ENCODE data around the gene SUPT3H. TPM values are rescaled to one million over a fixed set of nuclear protein-coding genes. Genes with fewer than 3 reads are reported as not detected.

SUPT3H gene
- total RNA-seq, 2 donors from 2014 or later = 5.3 to 6.6 TPM

DNA sequence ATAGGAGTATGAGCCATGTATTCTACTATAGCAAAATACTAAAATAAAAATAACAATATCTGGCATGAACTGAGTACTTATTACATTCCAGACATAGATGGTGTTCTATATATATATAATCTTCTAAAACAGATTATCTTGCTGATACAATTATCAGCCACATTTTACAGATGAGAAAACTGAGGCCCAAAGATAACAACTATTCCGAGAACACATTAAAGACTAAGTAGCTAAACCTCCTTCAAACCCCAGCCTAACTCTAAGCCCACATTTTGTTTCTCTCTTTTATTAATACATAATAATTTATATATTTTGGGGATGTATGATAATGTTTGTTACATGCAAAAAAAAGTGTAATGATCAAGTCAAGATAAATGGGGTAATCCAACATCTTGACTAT, 148.3 kb downstream of the SUPT3H start:
- Histone ChIP-seq H3K27me3 (replicated peaks; ENCODE audit: insufficient read depth) (no peaks in the 10 kb centered on the region), H3K36me3 (no peaks in the 10 kb centered on the region), H3K4me1 (ENCODE audit: control insufficient read depth in 1 of 2, low read depth in 2 of 2) (no peaks in the 10 kb centered on the region), H3K4me3 (no peak overlapping the region), H3K9me3 (peaks cover 11% of the 10 kb centered on the region), H3K27ac (no peak overlapping the region)
- no peak for ATAC-seq (ENCODE audit: insufficient number of reproducible peaks, low FRiP score, low read depth)
- no peak for DNase-seq (ENCODE audit: low spot score)
- TF ChIP-seq, protein P1, sequence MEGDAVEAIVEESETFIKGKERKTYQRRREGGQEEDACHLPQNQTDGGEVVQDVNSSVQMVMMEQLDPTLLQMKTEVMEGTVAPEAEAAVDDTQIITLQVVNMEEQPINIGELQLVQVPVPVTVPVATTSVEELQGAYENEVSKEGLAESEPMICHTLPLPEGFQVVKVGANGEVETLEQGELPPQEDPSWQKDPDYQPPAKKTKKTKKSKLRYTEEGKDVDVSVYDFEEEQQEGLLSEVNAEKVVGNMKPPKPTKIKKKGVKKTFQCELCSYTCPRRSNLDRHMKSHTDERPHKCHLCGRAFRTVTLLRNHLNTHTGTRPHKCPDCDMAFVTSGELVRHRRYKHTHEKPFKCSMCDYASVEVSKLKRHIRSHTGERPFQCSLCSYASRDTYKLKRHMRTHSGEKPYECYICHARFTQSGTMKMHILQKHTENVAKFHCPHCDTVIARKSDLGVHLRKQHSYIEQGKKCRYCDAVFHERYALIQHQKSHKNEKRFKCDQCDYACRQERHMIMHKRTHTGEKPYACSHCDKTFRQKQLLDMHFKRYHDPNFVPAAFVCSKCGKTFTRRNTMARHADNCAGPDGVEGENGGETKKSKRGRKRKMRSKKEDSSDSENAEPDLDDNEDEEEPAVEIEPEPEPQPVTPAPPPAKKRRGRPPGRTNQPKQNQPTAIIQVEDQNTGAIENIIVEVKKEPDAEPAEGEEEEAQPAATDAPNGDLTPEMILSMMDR (IDR thresholded peaks at IDR 0.05) = no peak

DNA sequence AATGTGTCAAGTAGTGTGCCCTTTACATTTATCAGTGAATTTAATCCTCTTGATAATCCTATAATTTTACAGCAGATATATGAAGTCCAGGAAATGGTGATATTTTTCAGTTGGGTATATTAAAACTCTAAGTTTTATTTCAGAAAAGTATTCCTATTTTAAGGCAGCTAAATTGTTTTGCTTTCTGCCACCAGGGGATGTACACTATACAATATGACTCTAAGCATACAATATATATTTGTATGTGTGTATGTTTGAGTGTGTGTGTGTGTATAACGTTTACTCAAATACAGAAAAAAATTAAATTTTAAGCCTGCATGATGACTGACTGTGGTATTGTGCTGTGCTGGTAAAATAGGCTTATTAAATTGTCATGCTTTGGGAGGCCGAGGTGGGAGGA, 151.7 kb downstream of the SUPT3H start:
- H3K4me1 ChIP-seq (ENCODE audit: control insufficient read depth in 1 of 2, low read depth in 2 of 2) = no peaks in the 10 kb centered on the region
- peaks cover 2% of the 10 kb centered on the region for H3K9me3 ChIP-seq
- ATAC-seq (ENCODE audit: insufficient number of reproducible peaks, low FRiP score, low read depth) = no peak
- DNase-seq (ENCODE audit: low spot score) = no peak
- no peak overlapping the region for H3K27ac ChIP-seq
- no peaks in the 10 kb centered on the region for H3K27me3 ChIP-seq (replicated peaks; ENCODE audit: insufficient read depth)
- H3K36me3 ChIP-seq = no peaks in the 10 kb centered on the region
- TF ChIP-seq, protein P1 (IDR thresholded peaks at IDR 0.05) = no peak
- no peak overlapping the region for H3K4me3 ChIP-seq

DNA sequence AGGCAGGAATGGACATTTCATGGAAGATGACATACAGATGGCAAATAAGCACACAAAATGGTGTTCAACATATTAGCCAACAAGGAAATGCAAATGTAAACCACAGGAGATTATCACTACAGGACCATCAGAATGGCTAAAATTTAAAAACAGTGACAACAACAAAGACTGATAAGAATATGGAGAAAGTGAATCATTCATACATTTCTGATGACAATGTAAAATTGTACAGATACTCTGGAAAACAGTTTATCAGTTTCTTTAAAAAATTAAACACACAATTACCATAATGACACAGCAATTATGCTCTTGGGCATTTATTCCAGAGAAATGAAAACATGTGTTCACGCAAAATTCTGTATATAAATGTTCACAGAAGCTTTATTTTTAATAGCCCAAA, 155.4 kb downstream of the SUPT3H start:
- ATAC-seq (ENCODE audit: insufficient number of reproducible peaks, low FRiP score, low read depth) (no peak), DNase-seq (ENCODE audit: low spot score) (no peak)
- no peaks in the 10 kb centered on the region for H3K27me3 ChIP-seq (replicated peaks; ENCODE audit: insufficient read depth)
- no peak overlapping the region for H3K27ac ChIP-seq
- no peaks in the 10 kb centered on the region for H3K36me3 ChIP-seq
- no peak overlapping the region for H3K4me3 ChIP-seq
- TF ChIP-seq, protein P1 (IDR thresholded peaks at IDR 0.05) = no peak
- no peaks in the 10 kb centered on the region for H3K4me1 ChIP-seq (ENCODE audit: control insufficient read depth in 1 of 2, low read depth in 2 of 2)
- no peaks in the 10 kb centered on the region for H3K9me3 ChIP-seq

DNA sequence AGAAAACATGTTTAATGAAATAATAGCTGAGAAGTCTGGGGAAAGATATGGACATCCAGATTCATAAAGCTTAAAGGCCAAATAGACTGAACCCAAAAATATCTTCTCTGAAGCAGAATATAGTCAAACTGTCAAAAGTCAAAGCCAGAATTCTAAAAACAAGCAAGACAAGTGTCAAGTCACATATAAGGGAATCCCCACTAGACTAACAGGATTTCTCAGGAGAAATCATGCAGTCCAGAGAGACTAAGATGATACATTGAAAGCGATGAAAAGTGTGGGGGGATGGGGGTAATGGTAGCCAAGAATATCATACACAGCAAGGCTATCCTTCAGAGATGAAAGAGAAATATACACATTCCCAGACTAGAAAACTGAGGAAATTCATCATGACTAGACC, 162.0 kb downstream of the SUPT3H start:
- ATAC-seq (ENCODE audit: insufficient number of reproducible peaks, low FRiP score, low read depth) (no peak), DNase-seq (ENCODE audit: low spot score) (no peak)
- Histone ChIP-seq H3K36me3 (no peaks in the 10 kb centered on the region), H3K4me1 (ENCODE audit: control insufficient read depth in 1 of 2, low read depth in 2 of 2) (no peaks in the 10 kb centered on the region), H3K27me3 (replicated peaks; ENCODE audit: insufficient read depth) (no peaks in the 10 kb centered on the region), H3K27ac (no peak overlapping the region), H3K4me3 (no peak overlapping the region), H3K9me3 (peaks cover 10% of the 10 kb centered on the region)
- TF ChIP-seq, protein P1 (IDR thresholded peaks at IDR 0.05) = no peak

DNA sequence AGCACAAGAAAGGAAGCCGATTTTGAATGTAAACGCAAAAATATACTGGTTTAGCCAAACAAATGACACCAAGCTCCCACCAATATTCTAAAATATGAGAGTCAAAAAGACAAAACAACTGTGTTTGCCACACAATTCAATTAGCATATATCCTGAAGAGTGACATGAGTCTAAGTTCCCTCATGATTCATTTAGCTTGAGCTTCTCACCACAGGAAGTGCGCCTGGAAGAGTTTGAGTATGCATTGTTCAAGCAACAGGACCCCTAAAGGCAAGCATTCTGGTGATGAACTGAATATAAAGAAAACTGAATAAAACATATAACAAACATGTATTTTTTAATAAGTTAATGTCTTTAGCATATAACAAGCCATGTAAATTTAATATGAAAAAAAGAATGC, 164.8 kb downstream of the SUPT3H start:
- peaks cover 23% of the 10 kb centered on the region for H3K9me3 ChIP-seq
- no peak overlapping the region for H3K4me3 ChIP-seq
- DNase-seq (ENCODE audit: low spot score) (no peak), ATAC-seq (ENCODE audit: insufficient number of reproducible peaks, low FRiP score, low read depth) (no peak)
- TF ChIP-seq, protein P1 (IDR thresholded peaks at IDR 0.05) = no peak
- H3K27ac ChIP-seq = no peak overlapping the region
- no peaks in the 10 kb centered on the region for H3K4me1 ChIP-seq (ENCODE audit: control insufficient read depth in 1 of 2, low read depth in 2 of 2)
- no peaks in the 10 kb centered on the region for H3K27me3 ChIP-seq (replicated peaks; ENCODE audit: insufficient read depth)
- H3K36me3 ChIP-seq = no peaks in the 10 kb centered on the region
